Astrocyte of the cerebellum (primary cell): ENCODE data around the gene TXNRD1.

Experiments used
- DNase-seq: peaks from one replicate; pipeline ENCODE4 v3.0.0-alpha.2; 2011; ENCODE audit warnings: low read depth
- H3K4me3 ChIP-seq: 2 replicates; pipeline ENCODE4 v1.5.1; 2011; ENCODE audit warnings: mild to moderate bottlenecking, low read depth, low read length, moderate library complexity
- in situ Hi-C: cut with HindIII; loops from 2 replicates; pipeline ENCODE4 v1.10.0; 2017; ENCODE audit warnings: low sequenced_read_pairs
- TF ChIP-seq, protein P1 (sequence below): IDR thresholded peaks from 2 replicates; pipeline ENCODE4 v1.5.1; 2012; ENCODE audit warnings: low read length, low read depth, moderate library complexity, mild to moderate bottlenecking; ENCODE audit errors: missing control alignments

Gene TXNRD1

DNA sequence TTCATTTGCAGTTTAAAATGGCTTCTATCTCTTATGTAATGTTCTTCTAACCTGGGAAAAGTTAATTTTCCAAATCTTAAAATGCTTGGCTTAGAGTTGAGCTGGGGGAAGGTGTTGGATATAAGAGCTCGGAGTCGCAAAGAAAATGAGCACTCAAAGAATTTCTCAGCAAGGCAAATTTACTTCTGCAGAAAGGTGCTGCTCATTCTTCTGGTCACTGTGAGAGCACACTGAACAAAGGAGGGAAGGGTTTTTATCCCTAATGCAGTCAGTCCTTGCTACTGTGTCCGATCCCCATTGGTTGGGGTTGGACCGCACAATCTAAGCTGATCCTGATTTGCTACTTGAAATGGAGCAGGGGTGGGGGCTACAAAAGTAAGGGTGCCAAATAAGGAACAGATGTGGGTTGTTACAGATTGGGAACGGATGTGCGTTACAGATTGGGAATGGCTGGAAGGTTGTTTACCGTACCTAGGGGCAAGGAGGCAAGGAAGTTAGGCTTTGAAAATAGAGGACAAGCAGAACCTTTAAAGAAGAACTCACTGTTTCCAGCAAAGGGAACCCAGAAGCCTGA, 19.4 kb downstream of the TXNRD1 start:
- DNase-seq = no peak
- TF ChIP-seq, protein P1, sequence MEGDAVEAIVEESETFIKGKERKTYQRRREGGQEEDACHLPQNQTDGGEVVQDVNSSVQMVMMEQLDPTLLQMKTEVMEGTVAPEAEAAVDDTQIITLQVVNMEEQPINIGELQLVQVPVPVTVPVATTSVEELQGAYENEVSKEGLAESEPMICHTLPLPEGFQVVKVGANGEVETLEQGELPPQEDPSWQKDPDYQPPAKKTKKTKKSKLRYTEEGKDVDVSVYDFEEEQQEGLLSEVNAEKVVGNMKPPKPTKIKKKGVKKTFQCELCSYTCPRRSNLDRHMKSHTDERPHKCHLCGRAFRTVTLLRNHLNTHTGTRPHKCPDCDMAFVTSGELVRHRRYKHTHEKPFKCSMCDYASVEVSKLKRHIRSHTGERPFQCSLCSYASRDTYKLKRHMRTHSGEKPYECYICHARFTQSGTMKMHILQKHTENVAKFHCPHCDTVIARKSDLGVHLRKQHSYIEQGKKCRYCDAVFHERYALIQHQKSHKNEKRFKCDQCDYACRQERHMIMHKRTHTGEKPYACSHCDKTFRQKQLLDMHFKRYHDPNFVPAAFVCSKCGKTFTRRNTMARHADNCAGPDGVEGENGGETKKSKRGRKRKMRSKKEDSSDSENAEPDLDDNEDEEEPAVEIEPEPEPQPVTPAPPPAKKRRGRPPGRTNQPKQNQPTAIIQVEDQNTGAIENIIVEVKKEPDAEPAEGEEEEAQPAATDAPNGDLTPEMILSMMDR = no peak
- H3K4me3 ChIP-seq = no peak overlapping the region
- in situ Hi-C loops = no loop called here

DNA sequence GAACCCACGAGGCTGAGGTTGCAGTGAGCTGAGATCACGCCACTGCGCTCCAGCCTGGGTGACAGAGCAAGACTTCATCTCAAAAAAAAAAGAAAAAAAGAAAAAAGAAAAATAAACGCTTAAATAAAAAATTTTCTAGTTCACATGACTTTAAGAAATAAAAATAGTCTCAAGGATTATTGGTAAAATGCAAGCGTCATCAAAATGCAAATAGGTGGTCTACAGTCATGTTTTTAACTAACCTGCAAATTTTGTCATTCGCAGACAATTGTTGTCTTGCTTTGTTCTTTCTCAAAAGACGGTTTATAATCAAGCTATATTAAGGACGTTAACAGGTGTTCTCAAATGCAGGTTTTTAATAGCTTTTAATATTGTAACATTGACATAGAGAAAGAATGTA, 22.4 kb downstream of the TXNRD1 start:
- in situ Hi-C loops = no loop called here
- TF ChIP-seq, protein P1 = no peak
- H3K4me3 ChIP-seq = no peak overlapping the region
- DNase-seq = no peak

DNA sequence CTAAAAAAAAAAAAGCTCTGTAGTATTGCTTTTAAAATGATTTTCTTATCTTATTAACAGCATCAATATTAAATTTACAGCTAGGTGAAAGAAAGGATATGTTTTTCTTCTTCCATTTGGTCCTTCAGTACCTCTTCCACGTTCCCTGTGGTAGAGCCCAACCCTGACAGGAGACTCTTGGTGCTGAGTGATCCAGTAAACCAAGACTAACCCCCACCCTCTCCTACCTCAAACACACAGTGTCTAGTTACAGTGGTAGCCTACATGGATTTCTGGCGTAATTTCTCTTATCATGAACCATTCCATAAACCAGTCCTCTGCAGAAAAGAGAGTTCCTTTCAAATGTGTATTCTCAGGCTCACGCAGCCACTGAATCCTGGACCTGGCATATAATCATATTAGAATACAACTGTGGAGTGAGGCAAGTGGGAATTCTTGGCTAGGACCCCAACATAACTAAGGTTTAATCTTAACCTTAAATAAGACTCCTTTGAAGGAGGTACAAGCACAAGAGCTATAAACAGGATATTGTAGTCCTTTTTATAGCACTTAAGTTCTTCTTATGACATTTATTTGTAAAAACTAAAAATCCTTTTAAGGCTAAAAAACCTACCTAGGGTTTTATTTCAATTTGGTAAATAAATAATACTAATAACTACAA, 27.1 kb downstream of the TXNRD1 start:
- in situ Hi-C loops = no loop called here
- H3K4me3 ChIP-seq = no peak overlapping the region
- DNase-seq = no peak
- TF ChIP-seq, protein P1 = no peak

DNA sequence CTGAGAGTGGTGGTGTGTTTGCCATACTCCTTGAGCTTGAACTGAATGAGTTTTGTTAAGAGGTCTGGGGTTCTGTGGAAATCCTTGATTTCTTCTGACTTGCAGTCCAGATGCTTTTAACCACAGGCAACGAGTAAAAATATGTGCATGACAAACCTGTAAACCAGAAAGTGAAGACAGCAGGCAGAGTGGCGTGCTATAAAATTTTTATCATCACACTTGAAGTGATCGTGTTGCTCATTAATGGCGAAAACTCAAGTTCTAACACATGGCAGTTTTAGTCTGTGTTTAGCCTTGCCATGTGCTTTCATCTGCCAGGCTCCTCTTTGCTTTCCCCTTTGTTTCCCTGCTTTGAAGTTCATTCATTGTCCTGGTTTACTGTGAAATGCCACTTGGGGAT, 28.0 kb downstream of the TXNRD1 start:
- TF ChIP-seq, protein P1 = no peak
- H3K4me3 ChIP-seq = no peak overlapping the region
- no peak for DNase-seq
- in situ Hi-C loops = no loop called here

DNA sequence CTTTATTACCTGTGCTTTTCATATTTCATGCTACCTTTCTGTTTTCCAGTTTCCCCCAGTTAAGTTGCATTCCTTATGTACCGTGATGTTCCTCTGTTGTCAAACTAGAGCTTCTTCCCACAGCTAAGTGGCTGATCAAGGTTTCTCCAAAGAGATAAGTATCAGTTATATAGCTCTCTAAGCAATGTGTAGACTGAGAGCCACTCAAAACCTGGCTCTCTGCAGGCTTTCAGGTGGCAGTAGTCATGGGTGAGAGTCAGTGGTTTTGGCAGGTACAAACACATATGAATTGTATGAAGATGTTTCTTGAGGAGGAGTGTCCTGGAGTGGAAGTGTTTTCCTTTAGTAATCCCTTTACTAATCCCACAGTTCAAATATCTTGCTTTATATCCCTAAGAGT, 28.4 kb downstream of the TXNRD1 start:
- no peak overlapping the region for H3K4me3 ChIP-seq
- in situ Hi-C loops = no loop called here
- TF ChIP-seq, protein P1 = no peak
- DNase-seq = no peak

DNA sequence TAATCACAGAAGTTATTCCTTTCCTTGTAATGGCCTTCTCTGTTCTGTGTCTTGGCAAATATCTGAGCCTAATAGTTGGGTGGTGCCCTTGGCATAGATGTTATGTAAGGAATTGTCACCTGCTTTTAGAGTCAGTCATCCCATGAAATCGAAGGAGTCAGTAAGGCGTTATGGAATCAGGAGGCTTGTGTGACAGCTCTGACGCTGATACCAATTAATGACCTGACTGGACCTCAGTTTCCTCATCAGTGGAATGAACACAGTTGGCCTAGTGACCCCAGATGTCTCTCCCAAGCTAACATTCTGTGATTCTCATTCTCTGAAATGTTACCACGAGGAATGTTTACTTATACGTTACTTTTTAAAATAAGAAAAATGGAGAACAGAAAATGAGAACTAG, 32.1 kb downstream of the TXNRD1 start:
- TF ChIP-seq, protein P1 = no peak
- no peak overlapping the region for H3K4me3 ChIP-seq
- in situ Hi-C loops = no loop called here
- no peak for DNase-seq
